Natural killer cell (primary cell): ENCODE measurements around the gene PLPP1. TPM values are rescaled to one million over a fixed set of nuclear protein-coding genes. Genes with fewer than 3 reads are reported as not detected.

ENCODE experiments used
- ATAC-seq, 3 donors: fragments of 150-1000 bp in 2 of 3; fragments of 200-7000 bp in 1 of 3; cut with Tn5 transposase; 1 replicate in 1 of 3; 2 replicates in 2 of 3; pipeline ENCODE4 v1.10.0; 2021; ENCODE audit warnings: mild to moderate bottlenecking in 2 of 3, moderate library complexity in 2 of 3
- DNase-seq, 2 donors: peaks; one replicate each; pipeline versions ENCODE4 v3.0.0 to v3.0.0-alpha.2; 2013 to 2021; ENCODE audit warnings: mixed read lengths in 1 of 2
- H3K27ac ChIP-seq: one replicate; pipeline ENCODE4 v1.5.1; 2013; ENCODE audit warnings: mild to moderate bottlenecking, low read length
- H3K27me3 ChIP-seq: one replicate; pipeline ENCODE4 v1.6.1; 2013; ENCODE audit warnings: low read length; ENCODE audit not compliant: control insufficient read depth, insufficient read depth
- H3K36me3 ChIP-seq: one replicate; pipeline ENCODE4 v1.6.1; 2013; ENCODE audit warnings: low read length; ENCODE audit not compliant: control insufficient read depth, insufficient read depth
- H3K4me1 ChIP-seq: one replicate; pipeline ENCODE4 v1.6.1; 2013; ENCODE audit warnings: low read length; ENCODE audit not compliant: control insufficient read depth, insufficient read depth
- H3K4me3 ChIP-seq: one replicate; pipeline ENCODE4 v1.5.1; 2013; ENCODE audit warnings: low read length
- H3K9me3 ChIP-seq: one replicate; pipeline ENCODE4 v1.6.1; 2013; ENCODE audit warnings: low read length; ENCODE audit not compliant: control insufficient read depth, insufficient read depth
- H3K27ac Mint-ChIP-seq, 2 donors: one replicate each; pipeline ENCODE4 v1.8.0; 2022; ENCODE audit warnings: mild to moderate bottlenecking in 2 of 2, mixed read lengths in 2 of 2, moderate library complexity in 1 of 2
- H3K27me3 Mint-ChIP-seq, 2 donors: one replicate each; pipeline ENCODE4 v1.8.0; 2022; ENCODE audit warnings: low read depth in 2 of 2, mixed read lengths in 2 of 2
- H3K36me3 Mint-ChIP-seq: one replicate; pipeline ENCODE4 v1.8.0; 2022; ENCODE audit warnings: mixed read lengths
- H3K4me1 Mint-ChIP-seq, 2 donors: one replicate each; pipeline ENCODE4 v1.8.0; 2022; ENCODE audit warnings: mixed read lengths in 2 of 2
- H3K4me3 Mint-ChIP-seq: one replicate; pipeline ENCODE4 v1.8.0; 2022; ENCODE audit warnings: mild to moderate bottlenecking, moderate library complexity, mixed read lengths
- H3K9me3 Mint-ChIP-seq, 2 donors: one replicate each; pipeline ENCODE4 v1.8.0; 2022; ENCODE audit warnings: mixed read lengths in 2 of 2
- CTCF ChIP-seq: fragments of 200-600 bp; IDR thresholded peaks from one replicate; pipeline ENCODE4 v1.8.0; 2022; ENCODE audit warnings: antibody characterized with exemption
- WGBS: methylation state at CpG from one replicate; pipeline ENCODE4 v1.1.7; 2013; ENCODE audit warnings: missing lambda C conversion rate; ENCODE audit not compliant: insufficient coverage; 5-methylcytosine and 5-hydroxymethylcytosine counted together
- intact Hi-C: fragments of 100-400 bp; cut with micrococcal nuclease; formaldehyde crosslinking; loops from one replicate; pipeline ENCODE4 v1.14.2; 2022
- total RNA-seq, 4 donors: library from RNA; stranded (reverse); fragments of 120-200 nt in 1 of 4; gene quantifications; one replicate each; pipeline versions ENCODE4 v1.2.3 to v1.2.4, GENCODE V29; 2013 to 2022

The PLPP1 gene
- total RNA-seq, 3 donors from 2014 or later (not counting 1 experiment from before 2014, with no cell fraction given) = 3.3 to 5.5 (median 4.2) TPM

- TF ChIP-seq CTCF = no peak
- Histone ChIP-seq H3K27ac (no peak overlapping the region), H3K4me1 (no peaks in the 10 kb centered on the region), H3K9me3 (no peaks in the 10 kb centered on the region), H3K27me3 (no peaks in the 10 kb centered on the region), H3K4me3 (no peak overlapping the region), H3K36me3 (no peaks in the 10 kb centered on the region)
- intact Hi-C loops = no loop called here
- ATAC-seq = no peak
- WGBS = 100% methylated on average over 2 of the region's 3 CpGs
- Mint-ChIP-seq H3K4me1 (no peaks in the 10 kb centered on the region), H3K27me3 (no peaks in the 10 kb centered on the region), H3K9me3 (no peaks in the 10 kb centered on the region), H3K27ac (no peak overlapping the region), H3K36me3 (no peaks in the 10 kb centered on the region), H3K4me3 (no peak overlapping the region)
- DNase-seq = no peak
Measured at GRCh38 chr5:55481293-55481855, 53.4 kb downstream of the PLPP1 start.

GRCh38 chr5:55480781-55481180, 54.0 kb downstream of the PLPP1 start:
- Histone ChIP-seq H3K9me3 (no peaks in the 10 kb centered on the region), H3K36me3 (no peaks in the 10 kb centered on the region), H3K27ac (no peak overlapping the region), H3K4me1 (no peaks in the 10 kb centered on the region), H3K4me3 (no peak overlapping the region), H3K27me3 (no peaks in the 10 kb centered on the region)
- intact Hi-C loops = no loop called here
- DNase-seq (no peak), ATAC-seq (no peak)
- no peak overlapping the region for H3K4me3 Mint-ChIP-seq
- H3K4me1 Mint-ChIP-seq = no peaks in the 10 kb centered on the region
- no peaks in the 10 kb centered on the region for H3K27me3 Mint-ChIP-seq
- 100% methylated on average over 1 of the region's 3 CpGs for WGBS
- no peaks in the 10 kb centered on the region for H3K9me3 Mint-ChIP-seq
- no peak overlapping the region for H3K27ac Mint-ChIP-seq
- TF ChIP-seq CTCF = no peak
- no peaks in the 10 kb centered on the region for H3K36me3 Mint-ChIP-seq

GRCh38 chr5:55472642-55473041, 62.1 kb downstream of the PLPP1 start:
- TF ChIP-seq CTCF = no peak
- H3K27ac ChIP-seq = no peak overlapping the region
- H3K27me3 Mint-ChIP-seq = no peaks in the 10 kb centered on the region
- no peaks in the 10 kb centered on the region for H3K4me1 Mint-ChIP-seq
- H3K4me3 ChIP-seq = no peak overlapping the region
- no peak overlapping the region for H3K4me3 Mint-ChIP-seq
- ATAC-seq = no peak
- no peak for DNase-seq
- H3K27ac Mint-ChIP-seq = no peak overlapping the region
- WGBS = 83% methylated on average over 1 of the region's 1 CpG
- intact Hi-C loops = no loop called here
- H3K9me3 ChIP-seq = no peaks in the 10 kb centered on the region
- no peaks in the 10 kb centered on the region for H3K4me1 ChIP-seq
- no peaks in the 10 kb centered on the region for H3K27me3 ChIP-seq
- no peaks in the 10 kb centered on the region for H3K9me3 Mint-ChIP-seq
- no peaks in the 10 kb centered on the region for H3K36me3 ChIP-seq
- no peaks in the 10 kb centered on the region for H3K36me3 Mint-ChIP-seq

GRCh38 chr5:55471468-55471867, 63.3 kb downstream of the PLPP1 start:
- H3K4me1 Mint-ChIP-seq = no peaks in the 10 kb centered on the region
- Histone ChIP-seq H3K27ac (no peak overlapping the region), H3K4me3 (no peak overlapping the region), H3K4me1 (no peaks in the 10 kb centered on the region), H3K27me3 (no peaks in the 10 kb centered on the region), H3K9me3 (no peaks in the 10 kb centered on the region), H3K36me3 (no peaks in the 10 kb centered on the region)
- no peaks in the 10 kb centered on the region for H3K9me3 Mint-ChIP-seq
- H3K4me3 Mint-ChIP-seq = no peak overlapping the region
- intact Hi-C loops = no loop called here
- no peaks in the 10 kb centered on the region for H3K27me3 Mint-ChIP-seq
- no peak for TF ChIP-seq CTCF
- DNase-seq (no peak), ATAC-seq (no peak)
- WGBS = 100% methylated on average over 1 of the region's 1 CpG
- H3K36me3 Mint-ChIP-seq = no peaks in the 10 kb centered on the region
- no peak overlapping the region for H3K27ac Mint-ChIP-seq
